A673 (cell line): ENCODE results near the gene CCDC92. TPM values are rescaled to one million over a fixed set of nuclear protein-coding genes. Genes with fewer than 3 reads are reported as not detected.

Experiments
- BruUV-seq: library from RNA; stranded (reverse); fragments of 400-500 nt; replicated peaks from 2 replicates; lab custom pipeline; 2021; lab: Mats Ljungman, UMichigan
- CTCF ChIA-PET: fragments of 300-600 bp; sonication (Branson Sonifier 250); formaldehyde crosslinking; loops from one replicate; lab custom pipeline; 2022; ENCODE audit warnings: antibody characterized with exemption; lab: Charles Lee
- POLR2A ChIA-PET: fragments of 300-600 bp; sonication (Branson Sonifier 250); formaldehyde crosslinking; loops from one replicate; lab custom pipeline; 2022; ENCODE audit warnings: antibody characterized with exemption; ENCODE audit not compliant: low non-redundant PET; lab: Charles Lee
- DNase-seq: peaks from one replicate; pipeline ENCODE4 v3.0.0-alpha.2; 2015; ENCODE audit warnings: low spot score
- H3K27ac ChIP-seq: fragments of 200-600 bp; sonication (generic); 2 replicates; pipeline ENCODE4 v1.5.1; 2016; ENCODE audit warnings: mixed run types, low read depth, mild to moderate bottlenecking, mixed read lengths, antibody characterized with exemption, low read length; ENCODE audit not compliant: poor library complexity, severe bottlenecking
- H3K27me3 ChIP-seq: fragments of 200-600 bp; sonication (generic); replicated peaks from 2 replicates; pipeline ENCODE4 v1.6.1; 2017; ENCODE audit warnings: mixed run types, low read depth, mild to moderate bottlenecking, mixed read lengths, antibody characterized with exemption, low read length; ENCODE audit not compliant: insufficient read depth, poor library complexity
- H3K36me3 ChIP-seq: fragments of 200-600 bp; sonication (generic); 2 replicates; pipeline ENCODE4 v1.6.1; 2016; ENCODE audit warnings: mixed run types, mild to moderate bottlenecking, mixed read lengths, antibody characterized with exemption, low read length; ENCODE audit not compliant: insufficient read depth, poor library complexity, severe bottlenecking
- H3K4me1 ChIP-seq: fragments of 200-600 bp; sonication (generic); 2 replicates; pipeline ENCODE4 v1.6.1; 2017; ENCODE audit warnings: mixed run types, mild to moderate bottlenecking, mixed read lengths, antibody characterized with exemption, low read length; ENCODE audit not compliant: insufficient read depth, poor library complexity, severe bottlenecking
- H3K4me3 ChIP-seq: fragments of 200-600 bp; sonication (generic); 2 replicates; pipeline ENCODE4 v1.5.1; 2016; ENCODE audit warnings: low read depth, mixed run types, mild to moderate bottlenecking, mixed read lengths, low read length; ENCODE audit not compliant: poor library complexity, severe bottlenecking
- H3K9me3 ChIP-seq: fragments of 200-600 bp; sonication (generic); 2 replicates; pipeline ENCODE4 v1.6.1; 2016; ENCODE audit warnings: mixed run types, low read depth, mild to moderate bottlenecking, mixed read lengths, antibody characterized with exemption, low read length; ENCODE audit not compliant: poor library complexity, severe bottlenecking
- EZH2 ChIP-seq: fragments of 200-600 bp; sonication (generic); IDR thresholded peaks from 2 replicates; pipeline ENCODE4 v1.6.1; 2017; ENCODE audit warnings: borderline replicate concordance, low read depth, mild to moderate bottlenecking, mixed read lengths, antibody characterized with exemption, low read length; ENCODE audit not compliant: poor library complexity, severe bottlenecking
- intact Hi-C: fragments of 100-400 bp; cut with micrococcal nuclease; formaldehyde crosslinking; loops from one replicate; pipeline ENCODE4 v1.10.0; 2022; ENCODE audit not compliant: unreplicated experiment
- total RNA-seq: library from RNA; stranded (reverse); gene quantifications from 2 replicates; pipeline ENCODE4 v1.2.3, GENCODE V29; 2021
- TF ChIP-seq, protein P1 (sequence below): fragments of 300-800, 200-600 bp; sonication (generic); conservative IDR thresholded peaks from 2 replicates; pipeline ENCODE4 v1.5.1; 2017; ENCODE audit warnings: low read depth, mild to moderate bottlenecking, antibody characterized with exemption, low read length, moderate library complexity, mixed read lengths

Gene CCDC92
- total RNA-seq, 1 experiment from 2014 or later, result 28.7 TPM

DNA sequence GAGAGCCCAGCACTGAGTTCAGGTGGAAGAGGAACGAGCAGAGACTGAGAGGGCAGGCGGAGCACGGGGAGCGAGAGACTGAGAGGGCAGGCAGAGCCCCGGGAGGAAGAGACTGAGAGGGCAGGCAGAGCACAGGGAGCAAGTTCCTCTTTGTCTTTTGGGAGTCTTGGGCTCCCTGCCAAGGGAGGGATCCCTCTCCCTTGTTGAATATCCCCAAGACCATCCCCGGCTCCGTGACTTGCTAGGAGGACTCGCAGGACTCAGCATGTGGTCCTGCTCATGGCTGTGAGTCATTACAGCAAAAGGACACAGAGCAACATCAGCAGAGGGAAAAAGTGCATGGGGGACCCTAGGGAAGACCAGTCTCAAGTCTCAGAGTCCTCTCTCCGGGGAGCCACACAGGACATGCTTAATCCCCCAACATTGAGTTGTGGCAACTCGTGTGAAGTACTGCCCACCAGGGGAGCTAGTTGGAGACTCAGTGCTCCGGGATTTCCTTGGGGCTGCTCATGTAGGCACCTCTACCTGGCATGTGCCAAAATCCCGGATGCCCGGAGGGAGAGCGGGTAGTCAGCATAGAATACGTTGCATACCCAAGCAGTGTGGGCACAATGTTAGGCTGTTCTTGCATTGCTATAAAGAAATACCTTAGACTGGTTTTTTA lies 81.0 kb downstream of the CCDC92 start:
- H3K4me3 ChIP-seq, result no peak overlapping the region
- ChIA-PET POLR2A (no interaction called here), CTCF (no interaction called here)
- H3K27ac ChIP-seq, result no peak overlapping the region
- intact Hi-C loops, result no loop called here
- TF ChIP-seq, protein P1, sequence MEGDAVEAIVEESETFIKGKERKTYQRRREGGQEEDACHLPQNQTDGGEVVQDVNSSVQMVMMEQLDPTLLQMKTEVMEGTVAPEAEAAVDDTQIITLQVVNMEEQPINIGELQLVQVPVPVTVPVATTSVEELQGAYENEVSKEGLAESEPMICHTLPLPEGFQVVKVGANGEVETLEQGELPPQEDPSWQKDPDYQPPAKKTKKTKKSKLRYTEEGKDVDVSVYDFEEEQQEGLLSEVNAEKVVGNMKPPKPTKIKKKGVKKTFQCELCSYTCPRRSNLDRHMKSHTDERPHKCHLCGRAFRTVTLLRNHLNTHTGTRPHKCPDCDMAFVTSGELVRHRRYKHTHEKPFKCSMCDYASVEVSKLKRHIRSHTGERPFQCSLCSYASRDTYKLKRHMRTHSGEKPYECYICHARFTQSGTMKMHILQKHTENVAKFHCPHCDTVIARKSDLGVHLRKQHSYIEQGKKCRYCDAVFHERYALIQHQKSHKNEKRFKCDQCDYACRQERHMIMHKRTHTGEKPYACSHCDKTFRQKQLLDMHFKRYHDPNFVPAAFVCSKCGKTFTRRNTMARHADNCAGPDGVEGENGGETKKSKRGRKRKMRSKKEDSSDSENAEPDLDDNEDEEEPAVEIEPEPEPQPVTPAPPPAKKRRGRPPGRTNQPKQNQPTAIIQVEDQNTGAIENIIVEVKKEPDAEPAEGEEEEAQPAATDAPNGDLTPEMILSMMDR, result 0 out of 2 replicates have a peak, but pooled peaks have one; percentile 15
- TF ChIP-seq EZH2, result no peak
- H3K27me3 ChIP-seq, result no peaks in the 10 kb centered on the region
- no peaks in the 10 kb centered on the region for H3K4me1 ChIP-seq
- no peaks in the 10 kb centered on the region for H3K36me3 ChIP-seq
- no TSS peak for BruUV-seq
- H3K9me3 ChIP-seq, result no peaks in the 10 kb centered on the region
- DNase-seq, result peak; percentile 74

DNA sequence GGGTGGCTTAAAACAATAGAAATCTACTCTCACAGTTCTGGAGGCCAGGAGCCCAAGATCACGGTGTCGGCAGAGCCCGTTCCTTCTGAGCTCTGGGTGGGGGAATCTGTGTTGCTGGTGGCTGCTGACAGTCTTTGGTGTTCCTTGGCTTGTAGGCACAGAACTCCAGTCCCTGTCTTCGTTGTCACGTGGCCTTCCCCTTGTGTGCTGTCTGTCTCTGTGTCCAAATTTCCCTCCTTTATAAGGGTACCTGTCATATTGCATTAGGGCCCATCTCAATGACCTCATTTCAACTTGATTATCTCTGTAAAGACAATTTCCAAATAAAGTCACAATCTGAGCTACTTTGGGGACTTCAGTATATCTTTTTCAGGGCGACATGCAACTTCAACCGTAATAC lies 81.6 kb downstream of the CCDC92 start:
- no peak for DNase-seq

DNA sequence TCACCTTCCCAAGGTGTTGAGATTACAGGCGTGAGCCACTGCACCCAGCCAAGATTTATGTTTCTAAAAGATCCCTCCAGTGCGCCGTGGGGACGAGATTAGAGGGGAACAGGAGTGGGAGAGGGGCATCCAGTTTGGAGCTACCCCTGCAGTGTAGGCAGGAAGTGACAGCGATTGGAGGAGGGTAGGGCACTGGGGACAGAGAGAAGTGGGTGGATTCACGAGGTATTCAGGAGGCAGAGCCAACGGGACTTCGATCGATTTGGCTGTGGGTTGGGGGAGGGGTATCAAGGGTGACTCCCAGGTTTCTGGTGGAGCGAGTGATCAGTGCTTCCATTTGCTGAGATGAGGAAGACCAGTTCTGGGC lies 82.1 kb downstream of the CCDC92 start:
- Histone ChIP-seq H3K9me3 (no peaks in the 10 kb centered on the region), H3K4me1 (no peaks in the 10 kb centered on the region), H3K36me3 (no peaks in the 10 kb centered on the region), H3K27ac (no peak overlapping the region), H3K4me3 (no peak overlapping the region), H3K27me3 (no peaks in the 10 kb centered on the region)
- DNase-seq, result no peak
- intact Hi-C loops, result no loop called here
- TF ChIP-seq, protein P1, result no peak
- TF ChIP-seq EZH2, result no peak
- BruUV-seq, result no TSS peak
- ChIA-PET CTCF (no interaction called here), POLR2A (no interaction called here)

More for the DNA sequence above, 81.6 kb downstream of the CCDC92 start:
- no TSS peak for BruUV-seq
- POLR2A ChIA-PET, result no interaction called here
- Histone ChIP-seq H3K9me3 (no peaks in the 10 kb centered on the region), H3K27ac (no peak overlapping the region), H3K4me1 (no peaks in the 10 kb centered on the region), H3K36me3 (no peaks in the 10 kb centered on the region), H3K27me3 (no peaks in the 10 kb centered on the region), H3K4me3 (no peak overlapping the region)
- CTCF ChIA-PET, result no interaction called here
- intact Hi-C loops, result no loop called here
- TF ChIP-seq, protein P1, result no peak
- no peak for TF ChIP-seq EZH2
